ENCODE data around the gene NCOA7.

Gene NCOA7

GRCh38 chr6:125816828-125817280 is 26.1 kb downstream of the NCOA7 start:
- no peak overlapping the region for H3K23ac ChIP-seq (ENCODE audit: low read depth, low read length, poor library complexity)
- no peaks in the 10 kb centered on the region for H3K36me3 ChIP-seq (replicated peaks in 1 of 2; ENCODE audit: control insufficient read depth in 2 of 2, insufficient read depth in 2 of 2, low read length in 2 of 2)
- H3K27me3 ChIP-seq (ENCODE audit: control insufficient read depth in 3 of 3, insufficient read depth in 3 of 3, low read depth in 1 of 3, low read length in 3 of 3): no peaks in the 10 kb centered on the region
- H2BK15ac ChIP-seq (ENCODE audit: low read length): no peak overlapping the region
- no peak overlapping the region for H3K4me3 ChIP-seq (ENCODE audit: low read length in 2 of 2)
- H2BK12ac ChIP-seq (ENCODE audit: low read length): no peak overlapping the region
- H3K27ac ChIP-seq (replicated peaks; ENCODE audit: low read length): no peak overlapping the region
- H3K4me2 ChIP-seq (ENCODE audit: insufficient read depth, low read length, poor library complexity, severe bottlenecking): no peak overlapping the region
- no peak overlapping the region for H2BK120ac ChIP-seq (ENCODE audit: low read depth, low read length)
- no peaks in the 10 kb centered on the region for H3K79me1 ChIP-seq (ENCODE audit: low read depth, low read length)
- WGBS, 2 donors (ENCODE audit: extremely low coverage in 2 of 2, insufficient read length in 2 of 2, insufficient replicate concordance in 1 of 2): no CpG with 5 or more reads among the region's 1 CpG
- no peak for DNase-seq (ENCODE audit: low spot score)
- H3K4ac ChIP-seq (ENCODE audit: low read length): no peak overlapping the region
- no peak overlapping the region for H2BK5ac ChIP-seq (ENCODE audit: low read length)
- no peaks in the 10 kb centered on the region for H3K9me3 ChIP-seq (replicated peaks in 1 of 2; ENCODE audit: control insufficient read depth in 2 of 2, insufficient read depth in 1 of 2, low read depth in 1 of 2, low read length in 2 of 2)
- H4K8ac ChIP-seq (ENCODE audit: low read depth, low read length): no peak overlapping the region
- H2AK5ac ChIP-seq (ENCODE audit: low read depth, low read length): no peak overlapping the region
- H3K14ac ChIP-seq (ENCODE audit: low read length): no peak overlapping the region
- peaks cover 0 to 2% of the 10 kb centered on the region in 2 donors for H3K4me1 ChIP-seq (ENCODE audit: control insufficient read depth in 2 of 2, insufficient read depth in 1 of 2, low read depth in 1 of 2, low read length in 2 of 2)
- H2AFZ ChIP-seq (ENCODE audit: low read length): no peak overlapping the region
- no peak overlapping the region for H3K9ac ChIP-seq (ENCODE audit: low read depth, low read length, poor library complexity)
- no peak overlapping the region for H4K91ac ChIP-seq (ENCODE audit: low read depth, low read length, poor library complexity)
- no peak overlapping the region for H3K18ac ChIP-seq (ENCODE audit: low read length)

- no peak overlapping the region for H3K4me2 ChIP-seq (ENCODE audit: insufficient read depth, low read length, poor library complexity, severe bottlenecking)
- no peak overlapping the region for H3K4me3 ChIP-seq (ENCODE audit: low read length in 2 of 2)
- H2BK5ac ChIP-seq (ENCODE audit: low read length): no peak overlapping the region
- no peak overlapping the region for H3K14ac ChIP-seq (ENCODE audit: low read length)
- WGBS, 2 donors (ENCODE audit: extremely low coverage in 2 of 2, insufficient read length in 2 of 2, insufficient replicate concordance in 1 of 2): no CpG with 5 or more reads among the region's 2 CpGs
- no peak overlapping the region for H3K9ac ChIP-seq (ENCODE audit: low read depth, low read length, poor library complexity)
- H2AFZ ChIP-seq (ENCODE audit: low read length): no peak overlapping the region
- H3K18ac ChIP-seq (ENCODE audit: low read length): no peak overlapping the region
- H4K91ac ChIP-seq (ENCODE audit: low read depth, low read length, poor library complexity): no peak overlapping the region
- no peak overlapping the region for H2BK15ac ChIP-seq (ENCODE audit: low read length)
- H3K27ac ChIP-seq (replicated peaks; ENCODE audit: low read length): no peak overlapping the region
- H3K4me1 ChIP-seq (ENCODE audit: control insufficient read depth in 2 of 2, insufficient read depth in 1 of 2, low read depth in 1 of 2, low read length in 2 of 2): peaks cover 0 to 2% of the 10 kb centered on the region in 2 donors
- H2BK12ac ChIP-seq (ENCODE audit: low read length): no peak overlapping the region
- H2AK5ac ChIP-seq (ENCODE audit: low read depth, low read length): no peak overlapping the region
- H3K4ac ChIP-seq (ENCODE audit: low read length): no peak overlapping the region
- H3K23ac ChIP-seq (ENCODE audit: low read depth, low read length, poor library complexity): no peak overlapping the region
- H3K36me3 ChIP-seq (replicated peaks in 1 of 2; ENCODE audit: control insufficient read depth in 2 of 2, insufficient read depth in 2 of 2, low read length in 2 of 2): no peaks in the 10 kb centered on the region
- H3K27me3 ChIP-seq (ENCODE audit: control insufficient read depth in 3 of 3, insufficient read depth in 3 of 3, low read depth in 1 of 3, low read length in 3 of 3): no peaks in the 10 kb centered on the region
- H2BK120ac ChIP-seq (ENCODE audit: low read depth, low read length): no peak overlapping the region
- no peak for DNase-seq (ENCODE audit: low spot score)
- H3K9me3 ChIP-seq (replicated peaks in 1 of 2; ENCODE audit: control insufficient read depth in 2 of 2, insufficient read depth in 1 of 2, low read depth in 1 of 2, low read length in 2 of 2): no peaks in the 10 kb centered on the region
- H4K8ac ChIP-seq (ENCODE audit: low read depth, low read length): no peak overlapping the region
- H3K79me1 ChIP-seq (ENCODE audit: low read depth, low read length): no peaks in the 10 kb centered on the region
Observed at GRCh38 chr6:125818225-125818657, 27.5 kb downstream of the NCOA7 start.

- DNase-seq (ENCODE audit: low spot score): no peak
- Histone ChIP-seq H3K4ac (ENCODE audit: low read length) (no peak overlapping the region), H2BK5ac (ENCODE audit: low read length) (no peak overlapping the region), H4K91ac (ENCODE audit: low read depth, low read length, poor library complexity) (no peak overlapping the region), H3K18ac (ENCODE audit: low read length) (no peak overlapping the region), H3K14ac (ENCODE audit: low read length) (no peak overlapping the region), H3K9me3 (replicated peaks in 1 of 2; ENCODE audit: control insufficient read depth in 2 of 2, insufficient read depth in 1 of 2, low read depth in 1 of 2, low read length in 2 of 2) (no peaks in the 10 kb centered on the region), H2BK15ac (ENCODE audit: low read length) (no peak overlapping the region), H2BK120ac (ENCODE audit: low read depth, low read length) (no peak overlapping the region), H3K4me3 (ENCODE audit: low read length in 2 of 2) (no peak overlapping the region), H3K9ac (ENCODE audit: low read depth, low read length, poor library complexity) (no peak overlapping the region), H3K27me3 (ENCODE audit: control insufficient read depth in 3 of 3, insufficient read depth in 3 of 3, low read depth in 1 of 3, low read length in 3 of 3) (no peaks in the 10 kb centered on the region), H4K8ac (ENCODE audit: low read depth, low read length) (no peak overlapping the region), H2AK5ac (ENCODE audit: low read depth, low read length) (no peak overlapping the region), H2AFZ (ENCODE audit: low read length) (no peak overlapping the region), H3K4me2 (ENCODE audit: insufficient read depth, low read length, poor library complexity, severe bottlenecking) (no peak overlapping the region), H3K4me1 (ENCODE audit: control insufficient read depth in 2 of 2, insufficient read depth in 1 of 2, low read depth in 1 of 2, low read length in 2 of 2) (peaks cover 0 to 2% of the 10 kb centered on the region in 2 donors), H2BK12ac (ENCODE audit: low read length) (no peak overlapping the region), H3K23ac (ENCODE audit: low read depth, low read length, poor library complexity) (no peak overlapping the region), H3K27ac (replicated peaks; ENCODE audit: low read length) (no peak overlapping the region), H3K36me3 (replicated peaks in 1 of 2; ENCODE audit: control insufficient read depth in 2 of 2, insufficient read depth in 2 of 2, low read length in 2 of 2) (no peaks in the 10 kb centered on the region), H3K79me1 (ENCODE audit: low read depth, low read length) (no peaks in the 10 kb centered on the region)
- WGBS, 2 donors (ENCODE audit: extremely low coverage in 2 of 2, insufficient read length in 2 of 2, insufficient replicate concordance in 1 of 2): no CpG with 5 or more reads among the region's 4 CpGs
Observed at GRCh38 chr6:125818772-125819260, 28.1 kb downstream of the NCOA7 start.

GRCh38 chr6:125819535-125820326 is 29.0 kb downstream of the NCOA7 start:
- Histone ChIP-seq H3K4me2 (ENCODE audit: insufficient read depth, low read length, poor library complexity, severe bottlenecking) (no peak overlapping the region), H3K4me1 (ENCODE audit: control insufficient read depth in 2 of 2, insufficient read depth in 1 of 2, low read depth in 1 of 2, low read length in 2 of 2) (peaks cover 0 to 2% of the 10 kb centered on the region in 2 donors), H4K91ac (ENCODE audit: low read depth, low read length, poor library complexity) (no peak overlapping the region), H3K9me3 (replicated peaks in 1 of 2; ENCODE audit: control insufficient read depth in 2 of 2, insufficient read depth in 1 of 2, low read depth in 1 of 2, low read length in 2 of 2) (no peaks in the 10 kb centered on the region), H3K4me3 (ENCODE audit: low read length in 2 of 2) (no peak overlapping the region), H3K14ac (ENCODE audit: low read length) (no peak overlapping the region), H3K18ac (ENCODE audit: low read length) (no peak overlapping the region), H3K36me3 (replicated peaks in 1 of 2; ENCODE audit: control insufficient read depth in 2 of 2, insufficient read depth in 2 of 2, low read length in 2 of 2) (no peaks in the 10 kb centered on the region), H3K23ac (ENCODE audit: low read depth, low read length, poor library complexity) (no peak overlapping the region), H3K4ac (ENCODE audit: low read length) (no peak overlapping the region), H2AK5ac (ENCODE audit: low read depth, low read length) (no peak overlapping the region), H2BK120ac (ENCODE audit: low read depth, low read length) (no peak overlapping the region), H3K79me1 (ENCODE audit: low read depth, low read length) (no peaks in the 10 kb centered on the region), H4K8ac (ENCODE audit: low read depth, low read length) (no peak overlapping the region), H2BK5ac (ENCODE audit: low read length) (no peak overlapping the region), H2AFZ (ENCODE audit: low read length) (no peak overlapping the region), H3K27ac (replicated peaks; ENCODE audit: low read length) (no peak overlapping the region), H3K9ac (ENCODE audit: low read depth, low read length, poor library complexity) (no peak overlapping the region), H2BK15ac (ENCODE audit: low read length) (no peak overlapping the region), H3K27me3 (ENCODE audit: control insufficient read depth in 3 of 3, insufficient read depth in 3 of 3, low read depth in 1 of 3, low read length in 3 of 3) (no peaks in the 10 kb centered on the region), H2BK12ac (ENCODE audit: low read length) (no peak overlapping the region)
- no CpG with 5 or more reads among the region's 4 CpGs for WGBS, 2 donors (ENCODE audit: extremely low coverage in 2 of 2, insufficient read length in 2 of 2, insufficient replicate concordance in 1 of 2)
- DNase-seq (ENCODE audit: low spot score): no peak
